ENCODE results near the gene KRT85. TPM values are rescaled to one million over a fixed set of nuclear protein-coding genes. Genes with fewer than 3 reads are reported as not detected.

KRT85 gene
- total RNA-seq, 2 experiments from 2014 or later: not detected

- CTCF ChIA-PET (ENCODE audit: unreplicated experiment): interaction anchor here (0.7 kb wide), 1 partner anchor 113 kb away, joined by 3 read pairs; no protein-coding TSS in a partner anchor
- BruUV-seq (replicated peaks): no TSS peak
- H3K4me1 ChIP-seq (ENCODE audit: insufficient read depth, low read length, poor library complexity, severe bottlenecking): no peaks in the 10 kb centered on the region
- no peaks in the 10 kb centered on the region for H3K79me2 ChIP-seq (ENCODE audit: insufficient read depth, low read depth, low read length)
- POLR2A ChIA-PET: no interaction called here
- no peak overlapping the region for H3K4me2 ChIP-seq (ENCODE audit: low read length)
- H2AFZ ChIP-seq (ENCODE audit: low read length): no peak overlapping the region
- no peaks in the 10 kb centered on the region for H3K9me2 ChIP-seq (ENCODE audit: insufficient read depth, low read length)
- no peak overlapping the region for H3K4me3 ChIP-seq (ENCODE audit: low read depth, low read length, poor library complexity, severe bottlenecking)
- no peaks in the 10 kb centered on the region for H3K36me3 ChIP-seq (ENCODE audit: insufficient read depth, low read length)
- intact Hi-C loops (cut with micrococcal nuclease; ENCODE audit: unreplicated experiment): no loop called here
- H3K9me3 ChIP-seq (ENCODE audit: low read length): no peaks in the 10 kb centered on the region
- H4K20me1 ChIP-seq (ENCODE audit: insufficient read depth, low read length): no peaks in the 10 kb centered on the region
- TF ChIP-seq EZH2phosphoT487 (IDR thresholded peaks at IDR 0.05; ENCODE audit: borderline replicate concordance, low read depth, low read length): no peak
- TF ChIP-seq, protein P1, sequence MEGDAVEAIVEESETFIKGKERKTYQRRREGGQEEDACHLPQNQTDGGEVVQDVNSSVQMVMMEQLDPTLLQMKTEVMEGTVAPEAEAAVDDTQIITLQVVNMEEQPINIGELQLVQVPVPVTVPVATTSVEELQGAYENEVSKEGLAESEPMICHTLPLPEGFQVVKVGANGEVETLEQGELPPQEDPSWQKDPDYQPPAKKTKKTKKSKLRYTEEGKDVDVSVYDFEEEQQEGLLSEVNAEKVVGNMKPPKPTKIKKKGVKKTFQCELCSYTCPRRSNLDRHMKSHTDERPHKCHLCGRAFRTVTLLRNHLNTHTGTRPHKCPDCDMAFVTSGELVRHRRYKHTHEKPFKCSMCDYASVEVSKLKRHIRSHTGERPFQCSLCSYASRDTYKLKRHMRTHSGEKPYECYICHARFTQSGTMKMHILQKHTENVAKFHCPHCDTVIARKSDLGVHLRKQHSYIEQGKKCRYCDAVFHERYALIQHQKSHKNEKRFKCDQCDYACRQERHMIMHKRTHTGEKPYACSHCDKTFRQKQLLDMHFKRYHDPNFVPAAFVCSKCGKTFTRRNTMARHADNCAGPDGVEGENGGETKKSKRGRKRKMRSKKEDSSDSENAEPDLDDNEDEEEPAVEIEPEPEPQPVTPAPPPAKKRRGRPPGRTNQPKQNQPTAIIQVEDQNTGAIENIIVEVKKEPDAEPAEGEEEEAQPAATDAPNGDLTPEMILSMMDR (conservative IDR thresholded peaks at IDR 0.05; ENCODE audit: low read length): no peak
- no peak overlapping the region for H3K27ac ChIP-seq (ENCODE audit: low read depth, low read length, poor library complexity, severe bottlenecking)
- DNase-seq (ENCODE audit: low spot score): no peak
These were observed 16.1 kb upstream of the KRT85 start for GRCh38 chr12:52383331-52383730.

DNA sequence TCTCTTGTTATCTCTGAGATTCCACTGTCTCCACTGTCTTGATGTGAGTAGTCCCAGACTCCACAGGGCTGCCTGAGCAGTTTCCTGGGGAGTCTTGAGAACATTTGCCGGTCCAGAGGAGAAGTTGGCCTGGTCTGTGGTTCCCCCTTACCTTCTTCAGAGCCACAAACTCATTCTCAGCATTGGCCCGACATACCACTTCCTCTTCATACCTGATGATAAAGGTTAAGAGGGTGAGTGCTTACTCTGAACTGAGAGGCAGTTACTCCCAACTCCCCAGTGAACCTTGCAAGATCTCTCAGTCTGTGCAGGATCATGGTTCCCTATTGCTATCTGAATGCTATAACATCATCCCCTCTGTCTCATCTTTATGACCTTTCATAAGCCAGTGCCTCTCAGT, 15.6 kb upstream of the KRT85 start:
- intact Hi-C loops (cut with micrococcal nuclease; ENCODE audit: unreplicated experiment): no loop called here
- Histone ChIP-seq H3K36me3 (ENCODE audit: insufficient read depth, low read length) (no peaks in the 10 kb centered on the region), H3K9me3 (ENCODE audit: low read length) (no peaks in the 10 kb centered on the region), H3K9me2 (ENCODE audit: insufficient read depth, low read length) (no peaks in the 10 kb centered on the region), H3K4me3 (ENCODE audit: low read depth, low read length, poor library complexity, severe bottlenecking) (no peak overlapping the region), H4K20me1 (ENCODE audit: insufficient read depth, low read length) (no peaks in the 10 kb centered on the region), H3K4me1 (ENCODE audit: insufficient read depth, low read length, poor library complexity, severe bottlenecking) (no peaks in the 10 kb centered on the region), H2AFZ (ENCODE audit: low read length) (no peak overlapping the region), H3K79me2 (ENCODE audit: insufficient read depth, low read depth, low read length) (no peaks in the 10 kb centered on the region), H3K27ac (ENCODE audit: low read depth, low read length, poor library complexity, severe bottlenecking) (no peak overlapping the region), H3K4me2 (ENCODE audit: low read length) (no peak overlapping the region)
- no peak for TF ChIP-seq EZH2phosphoT487 (IDR thresholded peaks at IDR 0.05; ENCODE audit: borderline replicate concordance, low read depth, low read length)
- TF ChIP-seq, protein P1 (conservative IDR thresholded peaks at IDR 0.05; ENCODE audit: low read length): no peak
- ChIA-PET CTCF (ENCODE audit: unreplicated experiment) (no interaction called here), POLR2A (no interaction called here)
- no TSS peak for BruUV-seq (replicated peaks)
- DNase-seq (ENCODE audit: low spot score): no peak

- no peak overlapping the region for H2AFZ ChIP-seq (ENCODE audit: low read length)
- no peak overlapping the region for H3K4me3 ChIP-seq (ENCODE audit: low read depth, low read length, poor library complexity, severe bottlenecking)
- H3K4me2 ChIP-seq (ENCODE audit: low read length): no peak overlapping the region
- intact Hi-C loops (cut with micrococcal nuclease; ENCODE audit: unreplicated experiment): no loop called here
- no TSS peak for BruUV-seq (replicated peaks)
- H3K9me3 ChIP-seq (ENCODE audit: low read length): no peaks in the 10 kb centered on the region
- no peak overlapping the region for H3K27ac ChIP-seq (ENCODE audit: low read depth, low read length, poor library complexity, severe bottlenecking)
- H3K79me2 ChIP-seq (ENCODE audit: insufficient read depth, low read depth, low read length): no peaks in the 10 kb centered on the region
- TF ChIP-seq EZH2phosphoT487 (IDR thresholded peaks at IDR 0.05; ENCODE audit: borderline replicate concordance, low read depth, low read length): no peak
- TF ChIP-seq, protein P1 (conservative IDR thresholded peaks at IDR 0.05; ENCODE audit: low read length): no peak
- ChIA-PET CTCF (ENCODE audit: unreplicated experiment) (no interaction called here), POLR2A (interaction anchor here (0.5 kb wide), 1 partner anchor 1033 kb away, joined by 3 read pairs; no protein-coding TSS in a partner anchor)
- no peaks in the 10 kb centered on the region for H4K20me1 ChIP-seq (ENCODE audit: insufficient read depth, low read length)
- H3K4me1 ChIP-seq (ENCODE audit: insufficient read depth, low read length, poor library complexity, severe bottlenecking): no peaks in the 10 kb centered on the region
- H3K36me3 ChIP-seq (ENCODE audit: insufficient read depth, low read length): no peaks in the 10 kb centered on the region
- no peaks in the 10 kb centered on the region for H3K9me2 ChIP-seq (ENCODE audit: insufficient read depth, low read length)
- DNase-seq (ENCODE audit: low spot score): no peak
These were observed 13.9 kb upstream of the KRT85 start for GRCh38 chr12:52381206-52381605.
